GM12874 (cell line): ENCODE data around the gene GSTT2.
A peak's percentile ranks its signal among the peaks of the same experiment; 100 is the strongest.
"Not testable (repeated sequence)": the region's sequence is repeated elsewhere in the genome, so short reads cannot be mapped to it uniquely, and the experiment has no call there.

Experiments used
- CTCF ChIP-seq: IDR thresholded peaks from 2 replicates; pipeline ENCODE4 v1.5.1; 2011; ENCODE audit warnings: low read depth, mild to moderate bottlenecking, control low read depth, low read length, moderate library complexity; ENCODE audit not compliant: insufficient read depth

The GSTT2 gene

GRCh38 chr22:23979557-23980240 lies at the start of gene GSTT2:
Gene GSTT2, plus strand, starts transcription at chr22:23980134.
- TF ChIP-seq CTCF: not testable (repeated sequence)

GRCh38 chr22:23938328-23939016 lies 41.5 kb upstream of the GSTT2 start:
- TF ChIP-seq CTCF: no peak

- TF ChIP-seq CTCF: no peak
Observed at GRCh38 chr22:23939017-23939357, 40.9 kb upstream of the GSTT2 start.

GRCh38 chr22:23956301-23956900 lies 23.5 kb upstream of the GSTT2 start:
- peak; percentile 78 for TF ChIP-seq CTCF

- not testable (repeated sequence) for TF ChIP-seq CTCF
Observed at GRCh38 chr22:23961084-23961771, 18.7 kb upstream of the GSTT2 start, which contains the start of gene GSTT2B. Gene GSTT2B, minus strand, starts transcription at chr22:23961195. Its CDS starts 64 bp downstream, at chr22:23961131.

- not testable (repeated sequence) for TF ChIP-seq CTCF
Observed at GRCh38 chr22:23966568-23966967, 13.4 kb upstream of the GSTT2 start, which contains the start of gene DDTL. Gene DDTL, plus strand, starts transcription at chr22:23966888. Its CDS starts 27 bp downstream, at chr22:23966915.

- TF ChIP-seq CTCF: no peak
Observed at GRCh38 chr22:23969071-23969470, 10.9 kb upstream of the GSTT2 start.
